Neural cell (in vitro differentiated cells): Measurements from ENCODE around the gene GUCY2C. TPM values are rescaled to one million over a fixed set of nuclear protein-coding genes. Genes with fewer than 3 reads are reported as not detected.

Source experiments
- H2AFZ ChIP-seq: fragments of 200-600, 300-800 bp; sonication (generic), shearing (Covaris generic); 2 replicates; pipeline ENCODE4 v1.6.0; 2014; ENCODE audit warnings: low read depth, mild to moderate bottlenecking, antibody characterized with exemption, low read length, moderate library complexity
- H3F3A ChIP-seq: fragments of 200-600 bp; shearing (Covaris generic); 2 replicates; pipeline ENCODE4 v1.6.1; 2016; ENCODE audit warnings: mild to moderate bottlenecking, moderate library complexity, mixed read lengths, antibody characterized with exemption, low read length; ENCODE audit not compliant: insufficient read depth, poor library complexity, severe bottlenecking
- H3K27ac ChIP-seq: fragments of 200-600, 300-800 bp; sonication (generic), shearing (Covaris generic); 2 replicates; pipeline ENCODE4 v1.5.1; 2014; ENCODE audit warnings: mild to moderate bottlenecking, low read length, moderate library complexity
- H3K27me3 ChIP-seq: fragments of 300-800, 200-600 bp; sonication (generic), shearing (Covaris generic); 2 replicates; pipeline ENCODE4 v1.6.0; 2014; ENCODE audit warnings: mild to moderate bottlenecking, low read depth, low read length, moderate library complexity; ENCODE audit not compliant: insufficient read depth
- H3K36me3 ChIP-seq: fragments of 300-800, 200-600 bp; sonication (generic), shearing (Covaris generic); 2 replicates; pipeline ENCODE4 v1.5.1; 2014; ENCODE audit warnings: mild to moderate bottlenecking, antibody characterized with exemption, low read length, moderate library complexity; ENCODE audit not compliant: insufficient read depth
- H3K4me2 ChIP-seq: fragments of 300-800, 200-600 bp; sonication (generic), shearing (Covaris generic); 2 replicates; pipeline ENCODE4 v1.6.0; 2014; ENCODE audit warnings: mild to moderate bottlenecking, low read length
- H3K4me3 ChIP-seq: fragments of 300-800, 200-600 bp; sonication (generic), shearing (Covaris generic); 2 replicates; pipeline ENCODE4 v1.5.1; 2014; ENCODE audit warnings: mild to moderate bottlenecking, low read length, moderate library complexity
- H3K79me2 ChIP-seq: fragments of 200-600 bp; shearing (Covaris generic); replicated peaks from 2 replicates; pipeline ENCODE4 v1.6.0; 2014; ENCODE audit warnings: mild to moderate bottlenecking, low read length, moderate library complexity; ENCODE audit not compliant: insufficient read depth
- H3K9ac ChIP-seq: fragments of 300-800, 200-600 bp; sonication (generic), shearing (Covaris generic); 2 replicates; pipeline ENCODE4 v1.6.1; 2016; ENCODE audit warnings: mild to moderate bottlenecking, low read length, mixed read lengths
- H3K9me2 ChIP-seq: fragments of 200-600 bp; shearing (Covaris generic); 2 replicates; pipeline ENCODE4 v1.6.1; 2016; ENCODE audit warnings: mild to moderate bottlenecking, low read length, mixed read lengths; ENCODE audit not compliant: insufficient read depth
- H3K9me3 ChIP-seq: fragments of 200-600, 300-800 bp; sonication (generic), shearing (Covaris generic); 2 replicates; pipeline ENCODE4 v1.6.1; 2016; ENCODE audit warnings: mild to moderate bottlenecking, mixed run types, low read length, moderate library complexity, mixed read lengths
- H4K20me1 ChIP-seq: fragments of 200-600 bp; shearing (Covaris generic); 2 replicates; pipeline ENCODE4 v1.6.1; 2016; ENCODE audit warnings: mild to moderate bottlenecking, mixed run types; ENCODE audit not compliant: insufficient read depth
- EP300 ChIP-seq: fragments of 450-650 bp; conservative IDR thresholded peaks from 2 replicates; pipeline ENCODE4 v1.6.1; 2014; ENCODE audit warnings: antibody characterized with exemption, mild to moderate bottlenecking, moderate library complexity; ENCODE audit not compliant: poor library complexity, severe bottlenecking
- MXI1 ChIP-seq: fragments of 450-650 bp; conservative IDR thresholded peaks from 2 replicates; pipeline ENCODE4 v1.6.1; 2014; ENCODE audit warnings: antibody characterized with exemption, mild to moderate bottlenecking; ENCODE audit not compliant: poor library complexity, severe bottlenecking
- POLR2AphosphoS5 ChIP-seq: IDR thresholded peaks from 2 replicates; pipeline ENCODE4 v1.6.1; 2012
- SMC3 ChIP-seq: fragments of 450-650 bp; conservative IDR thresholded peaks from 2 replicates; pipeline ENCODE4 v1.6.1; 2014; ENCODE audit warnings: antibody characterized with exemption, mild to moderate bottlenecking, moderate library complexity; ENCODE audit not compliant: poor library complexity
- TAF1 ChIP-seq: IDR thresholded peaks from 2 replicates; pipeline ENCODE4 v1.6.1; 2012; ENCODE audit warnings: low read depth
- polyA plus RNA-seq: library from polyadenylated mRNA; depleted of rRNA; stranded (reverse); fragments of >200 nt; gene quantifications from 2 replicates; pipeline ENCODE4 v1.2.3, GENCODE V29; 2014
- TF ChIP-seq, protein P1 (sequence below): fragments of 450-650 bp; IDR thresholded peaks from 2 replicates; pipeline ENCODE4 v1.5.1; 2014; ENCODE audit warnings: antibody characterized with exemption, mild to moderate bottlenecking, moderate library complexity; ENCODE audit not compliant: poor library complexity, severe bottlenecking
- TF ChIP-seq, protein P2 (sequence below): IDR thresholded peaks from 2 replicates; pipeline ENCODE4 v1.6.1; 2012; ENCODE audit warnings: borderline replicate concordance

The GUCY2C gene
- polyA plus RNA-seq, 1 donor from 2014 or later: not detected

- no peaks in the 10 kb centered on the region for H3K9me3 ChIP-seq
- H3K27me3 ChIP-seq: peaks cover 8% of the 10 kb centered on the region
- H3K79me2 ChIP-seq: no peaks in the 10 kb centered on the region
- H3K9me2 ChIP-seq: no peaks in the 10 kb centered on the region
- no peak overlapping the region for H3K4me2 ChIP-seq
- no peak overlapping the region for H3K27ac ChIP-seq
- H4K20me1 ChIP-seq: no peaks in the 10 kb centered on the region
- H3K9ac ChIP-seq: no peak overlapping the region
- H3K36me3 ChIP-seq: no peaks in the 10 kb centered on the region
- TF ChIP-seq, protein P1, sequence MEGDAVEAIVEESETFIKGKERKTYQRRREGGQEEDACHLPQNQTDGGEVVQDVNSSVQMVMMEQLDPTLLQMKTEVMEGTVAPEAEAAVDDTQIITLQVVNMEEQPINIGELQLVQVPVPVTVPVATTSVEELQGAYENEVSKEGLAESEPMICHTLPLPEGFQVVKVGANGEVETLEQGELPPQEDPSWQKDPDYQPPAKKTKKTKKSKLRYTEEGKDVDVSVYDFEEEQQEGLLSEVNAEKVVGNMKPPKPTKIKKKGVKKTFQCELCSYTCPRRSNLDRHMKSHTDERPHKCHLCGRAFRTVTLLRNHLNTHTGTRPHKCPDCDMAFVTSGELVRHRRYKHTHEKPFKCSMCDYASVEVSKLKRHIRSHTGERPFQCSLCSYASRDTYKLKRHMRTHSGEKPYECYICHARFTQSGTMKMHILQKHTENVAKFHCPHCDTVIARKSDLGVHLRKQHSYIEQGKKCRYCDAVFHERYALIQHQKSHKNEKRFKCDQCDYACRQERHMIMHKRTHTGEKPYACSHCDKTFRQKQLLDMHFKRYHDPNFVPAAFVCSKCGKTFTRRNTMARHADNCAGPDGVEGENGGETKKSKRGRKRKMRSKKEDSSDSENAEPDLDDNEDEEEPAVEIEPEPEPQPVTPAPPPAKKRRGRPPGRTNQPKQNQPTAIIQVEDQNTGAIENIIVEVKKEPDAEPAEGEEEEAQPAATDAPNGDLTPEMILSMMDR: no peak
- no peak for TF ChIP-seq EP300
- TF ChIP-seq MXI1: no peak
- no peak for TF ChIP-seq SMC3
- TF ChIP-seq, protein P2, sequence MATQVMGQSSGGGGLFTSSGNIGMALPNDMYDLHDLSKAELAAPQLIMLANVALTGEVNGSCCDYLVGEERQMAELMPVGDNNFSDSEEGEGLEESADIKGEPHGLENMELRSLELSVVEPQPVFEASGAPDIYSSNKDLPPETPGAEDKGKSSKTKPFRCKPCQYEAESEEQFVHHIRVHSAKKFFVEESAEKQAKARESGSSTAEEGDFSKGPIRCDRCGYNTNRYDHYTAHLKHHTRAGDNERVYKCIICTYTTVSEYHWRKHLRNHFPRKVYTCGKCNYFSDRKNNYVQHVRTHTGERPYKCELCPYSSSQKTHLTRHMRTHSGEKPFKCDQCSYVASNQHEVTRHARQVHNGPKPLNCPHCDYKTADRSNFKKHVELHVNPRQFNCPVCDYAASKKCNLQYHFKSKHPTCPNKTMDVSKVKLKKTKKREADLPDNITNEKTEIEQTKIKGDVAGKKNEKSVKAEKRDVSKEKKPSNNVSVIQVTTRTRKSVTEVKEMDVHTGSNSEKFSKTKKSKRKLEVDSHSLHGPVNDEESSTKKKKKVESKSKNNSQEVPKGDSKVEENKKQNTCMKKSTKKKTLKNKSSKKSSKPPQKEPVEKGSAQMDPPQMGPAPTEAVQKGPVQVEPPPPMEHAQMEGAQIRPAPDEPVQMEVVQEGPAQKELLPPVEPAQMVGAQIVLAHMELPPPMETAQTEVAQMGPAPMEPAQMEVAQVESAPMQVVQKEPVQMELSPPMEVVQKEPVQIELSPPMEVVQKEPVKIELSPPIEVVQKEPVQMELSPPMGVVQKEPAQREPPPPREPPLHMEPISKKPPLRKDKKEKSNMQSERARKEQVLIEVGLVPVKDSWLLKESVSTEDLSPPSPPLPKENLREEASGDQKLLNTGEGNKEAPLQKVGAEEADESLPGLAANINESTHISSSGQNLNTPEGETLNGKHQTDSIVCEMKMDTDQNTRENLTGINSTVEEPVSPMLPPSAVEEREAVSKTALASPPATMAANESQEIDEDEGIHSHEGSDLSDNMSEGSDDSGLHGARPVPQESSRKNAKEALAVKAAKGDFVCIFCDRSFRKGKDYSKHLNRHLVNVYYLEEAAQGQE: no peak
- TF ChIP-seq TAF1: no peak
- H2AFZ ChIP-seq: no peak overlapping the region
- no peak overlapping the region for H3K4me3 ChIP-seq
- H3F3A ChIP-seq: no peaks in the 10 kb centered on the region
Measured at GRCh38 chr12:14571779-14572178, 124.6 kb downstream of the GUCY2C start.

DNA sequence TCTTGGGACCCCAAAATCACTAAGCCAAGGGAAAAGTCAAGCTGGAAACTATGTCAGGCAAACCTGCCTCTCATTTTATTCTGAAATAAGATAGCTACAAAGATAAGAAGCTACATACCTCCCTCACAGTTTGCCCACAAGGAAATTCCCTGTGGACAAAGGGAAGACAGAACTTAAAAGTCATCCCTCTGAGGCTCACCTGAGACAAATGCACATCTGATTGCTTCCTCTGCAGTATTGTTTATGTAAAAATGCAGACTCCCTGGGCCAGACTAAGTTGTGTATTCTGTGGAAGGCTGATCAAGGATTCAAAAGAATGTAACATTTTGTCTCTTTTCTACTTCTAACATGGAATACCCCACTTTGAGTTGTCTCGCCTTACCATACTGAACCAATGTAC, 126.2 kb downstream of the GUCY2C start:
- Histone ChIP-seq H3K4me3 (no peak overlapping the region), H3K9ac (no peak overlapping the region), H3F3A (no peaks in the 10 kb centered on the region), H3K9me3 (no peaks in the 10 kb centered on the region), H3K4me2 (no peak overlapping the region), H3K9me2 (no peaks in the 10 kb centered on the region), H3K36me3 (no peaks in the 10 kb centered on the region), H3K79me2 (no peaks in the 10 kb centered on the region), H3K27ac (no peak overlapping the region), H2AFZ (no peak overlapping the region), H4K20me1 (no peaks in the 10 kb centered on the region), H3K27me3 (peaks cover 8% of the 10 kb centered on the region)
- TF ChIP-seq POLR2AphosphoS5: no peak
- no peak for TF ChIP-seq MXI1
- TF ChIP-seq, protein P2: no peak
